Mesenchymal stem cell (in vitro differentiated cells and primary cell): Measurements from ENCODE around the gene RRN3.
"Not testable (repeated sequence)": the region's sequence is repeated elsewhere in the genome, so short reads cannot be mapped to it uniquely, and the experiment has no call there.

Experiments used
- DNase-seq: peaks from one replicate; pipeline ENCODE4 v3.0.0-alpha.2; 2013
- H2AFZ ChIP-seq: one replicate; pipeline ENCODE4 v1.6.1; 2013; ENCODE audit warnings: low read depth, mild to moderate bottlenecking, control low read depth, inconsistent platforms, low read length, moderate library complexity
- H2AK5ac ChIP-seq: 2 replicates; pipeline ENCODE4 v1.6.1; 2013; ENCODE audit warnings: low read length, moderate library complexity, mild to moderate bottlenecking, inconsistent platforms; ENCODE audit not compliant: severe bottlenecking
- H2BK120ac ChIP-seq: one replicate; pipeline ENCODE4 v1.6.1; 2013; ENCODE audit warnings: low read depth, mild to moderate bottlenecking, inconsistent platforms, low read length, moderate library complexity
- H2BK12ac ChIP-seq, 2 experiments: one replicate each; pipeline ENCODE4 v1.6.1; 2013; ENCODE audit warnings: inconsistent platforms in 2 of 2, low read length in 2 of 2, mild to moderate bottlenecking in 2 of 2, moderate library complexity in 2 of 2, control low read depth in 1 of 2
- H2BK15ac ChIP-seq: one replicate; pipeline ENCODE4 v1.6.1; 2013; ENCODE audit warnings: mild to moderate bottlenecking, low read depth, inconsistent platforms; ENCODE audit not compliant: poor library complexity, severe bottlenecking
- H2BK5ac ChIP-seq: 2 replicates; pipeline ENCODE4 v1.6.1; 2013; ENCODE audit warnings: low read depth, mild to moderate bottlenecking, low read length, control low read depth, inconsistent platforms; ENCODE audit not compliant: poor library complexity, severe bottlenecking
- H3K14ac ChIP-seq, 2 experiments: one replicate each; pipeline ENCODE4 v1.6.1; 2013; ENCODE audit warnings: inconsistent platforms in 2 of 2, low read length in 2 of 2, control low read depth in 1 of 2, mild to moderate bottlenecking in 1 of 2, moderate library complexity in 1 of 2
- H3K18ac ChIP-seq, 2 experiments: one replicate each; pipeline ENCODE4 v1.6.1; 2013; ENCODE audit warnings: inconsistent platforms in 2 of 2, low read length in 2 of 2, control low read depth in 1 of 2, low read depth in 1 of 2, mild to moderate bottlenecking in 1 of 2
- H3K23ac ChIP-seq, 2 experiments: one replicate each; pipeline ENCODE4 v1.6.1; 2013; ENCODE audit warnings: inconsistent platforms in 2 of 2, low read length in 2 of 2, mild to moderate bottlenecking in 2 of 2, moderate library complexity in 2 of 2, control low read depth in 1 of 2
- H3K27ac ChIP-seq: 2 replicates; pipeline ENCODE4 v1.5.1; 2013; ENCODE audit warnings: mild to moderate bottlenecking, moderate library complexity, low read length, control low read depth, inconsistent platforms; ENCODE audit not compliant: poor library complexity, severe bottlenecking
- H3K27me3 ChIP-seq, 2 experiments: 2 replicates each; pipeline versions ENCODE4 v1.6.1 to v1.7.0; 2013; ENCODE audit warnings: low read length in 2 of 2, mild to moderate bottlenecking in 2 of 2, moderate library complexity in 2 of 2, control low read depth in 1 of 2, inconsistent platforms in 1 of 2; ENCODE audit not compliant: control insufficient read depth in 1 of 2, insufficient read depth in 1 of 2
- H3K36me3 ChIP-seq, 2 experiments: 2 replicates each; pipeline versions ENCODE4 v1.6.1 to v1.7.0; 2013; ENCODE audit warnings: low read length in 2 of 2, control low read depth in 1 of 2, inconsistent platforms in 1 of 2, low read depth in 1 of 2, mild to moderate bottlenecking in 1 of 2; ENCODE audit not compliant: insufficient read depth in 2 of 2, control insufficient read depth in 1 of 2
- H3K4ac ChIP-seq, 2 experiments: one replicate each; pipeline ENCODE4 v1.6.1; 2013; ENCODE audit warnings: inconsistent platforms in 2 of 2, low read length in 2 of 2, mild to moderate bottlenecking in 2 of 2, moderate library complexity in 2 of 2, control low read depth in 1 of 2, low read depth in 1 of 2
- H3K4me1 ChIP-seq: 2 replicates; pipeline ENCODE4 v1.6.1; 2013; ENCODE audit warnings: low read depth, low read length, control low read depth; ENCODE audit not compliant: control insufficient read depth, insufficient read depth
- H3K4me2 ChIP-seq: 2 replicates; pipeline ENCODE4 v1.6.1; 2013; ENCODE audit warnings: low read length, mild to moderate bottlenecking, inconsistent platforms; ENCODE audit not compliant: poor library complexity, severe bottlenecking
- H3K4me3 ChIP-seq, 2 experiments: 2 replicates each; pipeline versions ENCODE4 v1.5.1 to v1.7.0; 2013; ENCODE audit warnings: low read length in 2 of 2, mild to moderate bottlenecking in 2 of 2, control low read depth in 1 of 2, low read depth in 1 of 2; ENCODE audit not compliant: insufficient read depth in 1 of 2
- H3K79me1 ChIP-seq: replicated peaks from 2 replicates; pipeline ENCODE4 v1.6.1; 2013; ENCODE audit warnings: mild to moderate bottlenecking, control low read depth, low read length, inconsistent platforms; ENCODE audit not compliant: poor library complexity, severe bottlenecking
- H3K9ac ChIP-seq: 2 replicates; pipeline ENCODE4 v1.7.0; 2013; ENCODE audit warnings: mild to moderate bottlenecking, low read length, moderate library complexity
- H3K9me3 ChIP-seq: 2 replicates; pipeline ENCODE4 v1.7.0; 2013; ENCODE audit warnings: mild to moderate bottlenecking, low read length; ENCODE audit not compliant: control insufficient read depth
- H4K8ac ChIP-seq: one replicate; pipeline ENCODE4 v1.6.1; 2013; ENCODE audit warnings: inconsistent platforms, mild to moderate bottlenecking, low read length, moderate library complexity
- H4K91ac ChIP-seq: one replicate; pipeline ENCODE4 v1.6.1; 2013; ENCODE audit warnings: mild to moderate bottlenecking, low read length, inconsistent platforms
- WGBS: methylation state at CpG from one replicate; pipeline ENCODE4 v1.1.7; 2013; ENCODE audit warnings: mixed read lengths; 5-methylcytosine and 5-hydroxymethylcytosine counted together

Gene RRN3

DNA sequence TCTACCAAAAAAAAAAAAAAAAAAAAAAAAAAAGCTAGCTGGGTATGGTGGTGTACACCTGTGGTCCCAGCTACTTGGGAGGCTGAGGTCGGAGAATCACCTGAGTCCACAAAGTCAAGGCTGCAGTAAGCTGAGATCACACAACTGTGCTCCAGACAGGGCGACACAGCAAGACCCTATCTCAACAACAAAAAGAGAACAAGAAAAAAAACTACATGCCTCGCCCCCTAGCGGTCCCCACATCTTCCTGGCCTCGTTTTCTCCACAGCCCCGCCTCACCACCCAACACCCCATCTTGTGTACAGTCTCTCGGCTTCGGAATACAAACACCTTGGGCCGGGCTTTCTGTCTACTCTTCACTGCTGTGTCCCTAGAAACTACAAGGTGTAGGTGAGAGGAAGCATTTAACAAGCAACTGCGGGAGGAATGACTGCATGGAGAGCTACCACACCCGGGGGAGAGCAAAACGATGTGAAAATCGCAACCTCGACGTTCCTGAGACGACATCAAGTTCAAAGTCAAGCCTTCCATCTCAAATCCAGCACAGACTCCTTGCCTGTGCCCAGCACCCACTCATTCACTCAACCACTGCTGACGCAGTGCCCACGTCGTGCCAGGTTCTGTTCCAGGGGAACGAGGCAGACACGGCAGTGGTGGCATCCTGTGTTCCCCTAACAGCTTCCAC is 47.2 kb downstream of the RRN3 start:
- H3K4ac ChIP-seq = no peak overlapping the region
- H3K27me3 ChIP-seq = no peaks in the 10 kb centered on the region
- no peak overlapping the region for H4K8ac ChIP-seq
- H2BK120ac ChIP-seq = no peak overlapping the region
- H2AK5ac ChIP-seq = no peak overlapping the region
- H3K4me3 ChIP-seq = no peak overlapping the region
- H3K4me2 ChIP-seq = no peak overlapping the region
- no peak overlapping the region for H3K27ac ChIP-seq
- no peaks in the 10 kb centered on the region for H3K9me3 ChIP-seq
- no peak overlapping the region for H2AFZ ChIP-seq
- H3K4me1 ChIP-seq = peaks cover 1% of the 10 kb centered on the region
- peaks cover 36% of the 10 kb centered on the region for H3K79me1 ChIP-seq
- WGBS = 95% methylated on average over 21 of the region's 21 CpGs
- H2BK12ac ChIP-seq = no peak overlapping the region
- no peak overlapping the region for H2BK15ac ChIP-seq
- DNase-seq = no peak
- H3K23ac ChIP-seq = no peak overlapping the region
- no peak overlapping the region for H3K18ac ChIP-seq
- no peak overlapping the region for H2BK5ac ChIP-seq
- H3K9ac ChIP-seq = no peak overlapping the region
- H4K91ac ChIP-seq = no peak overlapping the region
- no peak overlapping the region for H3K14ac ChIP-seq
- H3K36me3 ChIP-seq = peaks cover 38 to 40% of the 10 kb centered on the region in 2 experiments

DNA sequence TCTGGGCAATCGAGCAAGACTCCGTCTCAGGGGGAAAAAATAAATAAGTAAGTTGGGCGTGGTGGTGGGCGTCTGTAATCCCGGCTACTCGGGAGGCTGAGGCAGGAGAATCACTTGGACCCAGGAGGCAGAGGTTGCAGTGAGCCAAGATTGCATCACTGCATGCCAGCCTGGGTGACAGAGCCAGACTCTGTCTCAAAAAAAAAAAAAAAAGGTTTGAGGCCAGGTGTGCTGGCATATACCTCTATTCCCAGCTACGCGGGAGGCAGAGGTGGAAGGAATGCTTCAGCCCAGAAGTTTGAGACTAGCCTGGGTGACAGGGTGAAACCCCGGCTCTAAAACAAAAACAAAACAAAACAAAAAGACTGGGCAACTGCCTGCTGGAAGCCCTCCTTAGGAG is 48.8 kb downstream of the RRN3 start:
- H3K23ac ChIP-seq, H3K9ac ChIP-seq, H3K4me2 ChIP-seq, H2BK15ac ChIP-seq, H3K4me1 ChIP-seq, DNase-seq, H3K27ac ChIP-seq, H3K4ac ChIP-seq, H3K4me3 ChIP-seq, H3K14ac ChIP-seq, H4K91ac ChIP-seq, H3K18ac ChIP-seq, H3K9me3 ChIP-seq, H2BK12ac ChIP-seq, H2AK5ac ChIP-seq, H2AFZ ChIP-seq, H4K8ac ChIP-seq, H3K27me3 ChIP-seq, H2BK5ac ChIP-seq, H2BK120ac ChIP-seq: not testable (repeated sequence)
- peaks cover 41% of the 10 kb centered on the region for H3K79me1 ChIP-seq
- H3K36me3 ChIP-seq = peaks cover 51 to 52% of the 10 kb centered on the region in 2 experiments
- 95% methylated on average over 9 of the region's 9 CpGs for WGBS

GRCh38 chr16:15044286-15044685 is 49.8 kb downstream of the RRN3 start:
- peaks cover 1% of the 10 kb centered on the region for H3K4me1 ChIP-seq
- H4K91ac ChIP-seq = no peak overlapping the region
- H2BK120ac ChIP-seq = no peak overlapping the region
- no peak for DNase-seq
- H4K8ac ChIP-seq = no peak overlapping the region
- H3K9ac ChIP-seq = no peak overlapping the region
- H2AFZ ChIP-seq = no peak overlapping the region
- H2BK15ac ChIP-seq = no peak overlapping the region
- H3K36me3 ChIP-seq = peaks cover 57 to 62% of the 10 kb centered on the region in 2 experiments
- 90% methylated on average over 11 of the region's 11 CpGs for WGBS
- no peak overlapping the region for H3K4me2 ChIP-seq
- no peaks in the 10 kb centered on the region for H3K27me3 ChIP-seq
- H3K18ac ChIP-seq = no peak overlapping the region
- H3K14ac ChIP-seq = no peak overlapping the region
- H2BK5ac ChIP-seq = no peak overlapping the region
- H3K4ac ChIP-seq = no peak overlapping the region
- no peak overlapping the region for H3K4me3 ChIP-seq
- H3K23ac ChIP-seq = no peak overlapping the region
- no peaks in the 10 kb centered on the region for H3K9me3 ChIP-seq
- H2AK5ac ChIP-seq = no peak overlapping the region
- peaks cover 47% of the 10 kb centered on the region for H3K79me1 ChIP-seq
- no peak overlapping the region for H2BK12ac ChIP-seq
- H3K27ac ChIP-seq = no peak overlapping the region

GRCh38 chr16:15043344-15043743 is 50.7 kb downstream of the RRN3 start:
- H3K4me2 ChIP-seq = no peak overlapping the region
- H2BK12ac ChIP-seq = no peak overlapping the region
- WGBS = 98% methylated on average over 5 of the region's 5 CpGs
- H3K9me3 ChIP-seq = no peaks in the 10 kb centered on the region
- no peak overlapping the region for H3K14ac ChIP-seq
- H3K4ac ChIP-seq = no peak overlapping the region
- no peak overlapping the region for H2AFZ ChIP-seq
- H2BK120ac ChIP-seq = no peak overlapping the region
- H3K27me3 ChIP-seq = no peaks in the 10 kb centered on the region
- no peak overlapping the region for H3K18ac ChIP-seq
- H2AK5ac ChIP-seq = no peak overlapping the region
- no peak overlapping the region for H3K9ac ChIP-seq
- no peak overlapping the region for H2BK5ac ChIP-seq
- H3K23ac ChIP-seq = no peak overlapping the region
- no peak overlapping the region for H3K4me3 ChIP-seq
- peaks cover 62 to 72% of the 10 kb centered on the region in 2 experiments for H3K36me3 ChIP-seq
- H3K79me1 ChIP-seq = peaks cover 50% of the 10 kb centered on the region
- peaks cover 1% of the 10 kb centered on the region for H3K4me1 ChIP-seq
- no peak for DNase-seq
- no peak overlapping the region for H4K8ac ChIP-seq
- no peak overlapping the region for H3K27ac ChIP-seq
- H2BK15ac ChIP-seq = no peak overlapping the region
- H4K91ac ChIP-seq = no peak overlapping the region
